K562 (cell line): ENCODE data around the gene RNF41. TPM values are rescaled to one million over a fixed set of nuclear protein-coding genes. Genes with fewer than 3 reads are reported as not detected.

Experiments used
- ATAC-seq: fragments of 200-7000 bp; cut with Tn5 transposase; 3 replicates; pipeline ENCODE4 v1.9.1; 2020; ENCODE audit warnings: moderate library complexity
- BruUV-seq: library from RNA; stranded (reverse); fragments of 400-500 nt; replicated peaks from 2 replicates; lab custom pipeline; 2021; lab: Mats Ljungman, UMichigan
- CTCF ChIA-PET: fragments of 300-600 bp; formaldehyde crosslinking; extraction: SDS; loops from one replicate; lab custom pipeline; 2021; ENCODE audit warnings: low intra/inter-chr PET ratio; lab: Yijun Ruan, JAX
- POLR2A ChIA-PET: fragments of 300-600, 350-650 bp; sonication (Branson Sonifier 250); formaldehyde crosslinking; extraction: SDS; loops from one replicate; lab custom pipeline; 2021; ENCODE audit warnings: antibody characterized with exemption, inconsistent platforms; lab: Yijun Ruan, JAX
- DNase-seq, 4 experiments: peaks; one replicate each; pipeline versions ENCODE4 v3.0.0 to v3.0.0-alpha.2; 2011 to 2018; ENCODE audit warnings: low spot score in 3 of 4, mixed read lengths in 3 of 4; ENCODE audit errors: extremely low read depth in 1 of 4
- FAIRE-seq: peaks from 2 replicates; lab custom pipeline; 2011; peaks lifted over from hg19 to GRCh38; lab: Jason Lieb, UNC
- H2AFZ ChIP-seq: 2 replicates; pipeline ENCODE4 v1.6.0; 2011; ENCODE audit warnings: low read depth, low read length, control low read depth, inconsistent platforms
- H3K27ac ChIP-seq: fragments of 200-600 bp; 3 replicates; pipeline ENCODE4 v1.8.0; 2011; ENCODE audit warnings: low read depth, mild to moderate bottlenecking, control low read depth, inconsistent platforms, low read length, moderate library complexity, mixed read lengths; ENCODE audit errors: extremely low read depth
- H3K27me3 ChIP-seq, 2 experiments: fragments of 300-600 bp in 1 of 2; 2 replicates in 1 of 2; 3 replicates in 1 of 2; pipeline versions ENCODE4 v1.6.0 to v1.8.0; 2011; ENCODE audit warnings: inconsistent platforms in 2 of 2, low read length in 2 of 2, mild to moderate bottlenecking in 1 of 2, mixed read lengths in 1 of 2, moderate library complexity in 1 of 2; ENCODE audit not compliant: control insufficient read depth in 2 of 2, insufficient read depth in 2 of 2
- H3K36me3 ChIP-seq: fragments of 300-600 bp; 3 replicates; pipeline ENCODE4 v1.8.0; 2011; ENCODE audit warnings: mild to moderate bottlenecking, low read length, inconsistent platforms; ENCODE audit not compliant: control insufficient read depth, insufficient read depth
- H3K4me1 ChIP-seq, 2 experiments: fragments of 200-600 bp in 1 of 2; replicated peaks in 1 of 2; 2 replicates in 1 of 2; 3 replicates in 1 of 2; pipeline versions ENCODE4 v1.5.1 to v1.8.0; 2011; ENCODE audit warnings: inconsistent platforms in 2 of 2, low read length in 2 of 2, mild to moderate bottlenecking in 1 of 2, mixed read lengths in 1 of 2, moderate library complexity in 1 of 2; ENCODE audit not compliant: control insufficient read depth in 2 of 2, insufficient read depth in 2 of 2
- H3K4me2 ChIP-seq: 2 replicates; pipeline ENCODE4 v1.6.1; 2011; ENCODE audit warnings: low read length, control low read depth, inconsistent platforms, mixed read lengths; ENCODE audit not compliant: insufficient read depth
- H3K4me3 ChIP-seq: fragments of 200-600 bp; sonication (generic), shearing (Covaris generic); 2 replicates; pipeline ENCODE4 v1.5.1; 2016; ENCODE audit warnings: control low read depth, inconsistent platforms
- H3K79me2 ChIP-seq: fragments of 200-600 bp; 3 replicates; pipeline ENCODE4 v1.8.0; 2011; ENCODE audit warnings: low read length, inconsistent platforms; ENCODE audit not compliant: control insufficient read depth, insufficient read depth
- H3K9ac ChIP-seq, 2 experiments: 2 replicates each; pipeline versions ENCODE4 v1.6.0 to v1.6.1; 2011; ENCODE audit warnings: low read depth in 2 of 2, low read length in 2 of 2, control low read depth in 1 of 2, inconsistent platforms in 1 of 2, mild to moderate bottlenecking in 1 of 2, mixed read lengths in 1 of 2; ENCODE audit not compliant: insufficient read depth in 1 of 2
- H3K9me1 ChIP-seq: one replicate; pipeline ENCODE4 v1.6.0; 2011; ENCODE audit warnings: inconsistent platforms, mild to moderate bottlenecking, low read length, moderate library complexity; ENCODE audit not compliant: control insufficient read depth, insufficient read depth
- H3K9me3 ChIP-seq: replicated peaks from 2 replicates; pipeline ENCODE4 v1.5.1; 2011; ENCODE audit warnings: low read depth, low read length, inconsistent platforms; ENCODE audit not compliant: control insufficient read depth, insufficient read depth
- H4K20me1 ChIP-seq: replicated peaks from 2 replicates; pipeline ENCODE4 v1.6.1; 2011; ENCODE audit warnings: low read length, inconsistent platforms, mixed read lengths; ENCODE audit not compliant: control insufficient read depth, insufficient read depth
- CC2D1A ChIP-seq: fragments of 450-650 bp; IDR thresholded peaks from 2 replicates; pipeline ENCODE4 v1.6.1; 2017; ENCODE audit warnings: mild to moderate bottlenecking
- COPS2 ChIP-seq: fragments of 450-650 bp; conservative IDR thresholded peaks from 2 replicates; pipeline ENCODE4 v1.6.1; 2016; ENCODE audit warnings: mild to moderate bottlenecking, moderate library complexity
- ELK1 ChIP-seq: sonication (generic); formaldehyde crosslinking; IDR thresholded peaks from 2 replicates; pipeline ENCODE4 v1.8.1; 2022; ENCODE audit warnings: missing genetic modification reagents
- ERF ChIP-seq: fragments of 450-650 bp; formaldehyde crosslinking; IDR thresholded peaks from 2 replicates; pipeline ENCODE4 v1.4.0; 2020; ENCODE audit warnings: mild to moderate bottlenecking, mixed read lengths
- PPARD ChIP-seq: fragments of 250-450 bp; sonication (Bioruptor Pico); IDR thresholded peaks from 2 replicates; pipeline ENCODE4 v1.8.0; 2022; ENCODE audit warnings: inconsistent platforms, mild to moderate bottlenecking, moderate library complexity
- RAD51 ChIP-seq: fragments of 450-650 bp; IDR thresholded peaks from 2 replicates; pipeline ENCODE4 v1.7.1; 2016; ENCODE audit warnings: low read depth, mild to moderate bottlenecking, borderline replicate concordance
- SIX5 ChIP-seq, 2 experiments: IDR thresholded peaks; 2 replicates each; pipeline ENCODE4 v1.6.1; 2011; ENCODE audit warnings: low read length in 2 of 2, borderline replicate concordance in 1 of 2, low read depth in 1 of 2, mild to moderate bottlenecking in 1 of 2, moderate library complexity in 1 of 2; ENCODE audit not compliant: insufficient read depth in 1 of 2
- TARDBP ChIP-seq: fragments of 450-650 bp; IDR thresholded peaks from 2 replicates; pipeline ENCODE4 v1.6.1; 2016
- ZZZ3 ChIP-seq: fragments of 450-650 bp; IDR thresholded peaks from 2 replicates; pipeline ENCODE4 v1.6.1; 2016; ENCODE audit warnings: antibody characterized with exemption, mild to moderate bottlenecking, moderate library complexity
- WGBS: fragments of 100-300 bp; shearing (Covaris generic); methylation state at CpG from one replicate; pipeline ENCODE4 v1.1.6; 2016; ENCODE audit warnings: low coverage, mixed read lengths; ENCODE audit not compliant: insufficient coverage; ENCODE audit errors: missing lambda C conversion rate; 5-methylcytosine and 5-hydroxymethylcytosine counted together
- in situ Hi-C: fragments of 300-500 bp; cut with MboI; formaldehyde crosslinking; loops from 4 replicates; pipeline ENCODE4 v1.15.0; 2018; ENCODE audit warnings: inconsistent platforms, mixed read lengths
- intact Hi-C: fragments of 100-400 bp; cut with micrococcal nuclease; formaldehyde crosslinking; loops from 2 replicates; pipeline ENCODE4 v1.14.2; 2022
- polyA plus RNA-seq, 8 experiments: library from polyadenylated mRNA; depleted of rRNA in 4 of 8; stranded (reverse) in 5 of 8; unstranded in 3 of 8; fragments of >200 nt; fragmentation: Nextera tagmentation in 2 of 8; fragmentation: Illumina TruSeq in 1 of 8; extraction: Ambion mirVana in 2 of 8; extraction: Trizol in 1 of 8; gene quantifications; 2 replicates each; pipeline versions ENCODE4 v1.2.1 to v1.2.3, GENCODE V29; 2011 to 2014; ENCODE audit warnings: inconsistent platforms in 1 of 8, missing spikeins in 1 of 8
- total RNA-seq, 7 experiments: library from RNA; depleted of rRNA in 6 of 7; stranded (reverse); fragments of >200 nt in 6 of 7; fragmentation: Illumina TruSeq in 2 of 7; extraction: Trizol in 2 of 7; gene quantifications; 2 replicates each; pipeline versions ENCODE4 v1.2.1 to v1.2.3, GENCODE V29; 2011 to 2021; ENCODE audit warnings: low replicate concordance in 1 of 7
- TF ChIP-seq, protein P1 (sequence below): fragments of 450-650 bp; IDR thresholded peaks from 2 replicates; pipeline ENCODE4 v1.7.1; 2018; ENCODE audit warnings: mild to moderate bottlenecking, low read depth; ENCODE audit not compliant: partially characterized antibody
- TF ChIP-seq, protein P2 (sequence below): sonication (generic); formaldehyde crosslinking; IDR thresholded peaks from 2 replicates; pipeline ENCODE4 v1.8.1; 2023; ENCODE audit warnings: mild to moderate bottlenecking, missing genetic modification reagents

Gene RNF41
- total and polyA plus RNA-seq, 9 of the 15 experiments (the other 6 are each of a cell fraction or from before 2014, with no cell fraction given) = 28.2 to 46.8 (median 33.8) TPM

- TF ChIP-seq, protein P1, sequence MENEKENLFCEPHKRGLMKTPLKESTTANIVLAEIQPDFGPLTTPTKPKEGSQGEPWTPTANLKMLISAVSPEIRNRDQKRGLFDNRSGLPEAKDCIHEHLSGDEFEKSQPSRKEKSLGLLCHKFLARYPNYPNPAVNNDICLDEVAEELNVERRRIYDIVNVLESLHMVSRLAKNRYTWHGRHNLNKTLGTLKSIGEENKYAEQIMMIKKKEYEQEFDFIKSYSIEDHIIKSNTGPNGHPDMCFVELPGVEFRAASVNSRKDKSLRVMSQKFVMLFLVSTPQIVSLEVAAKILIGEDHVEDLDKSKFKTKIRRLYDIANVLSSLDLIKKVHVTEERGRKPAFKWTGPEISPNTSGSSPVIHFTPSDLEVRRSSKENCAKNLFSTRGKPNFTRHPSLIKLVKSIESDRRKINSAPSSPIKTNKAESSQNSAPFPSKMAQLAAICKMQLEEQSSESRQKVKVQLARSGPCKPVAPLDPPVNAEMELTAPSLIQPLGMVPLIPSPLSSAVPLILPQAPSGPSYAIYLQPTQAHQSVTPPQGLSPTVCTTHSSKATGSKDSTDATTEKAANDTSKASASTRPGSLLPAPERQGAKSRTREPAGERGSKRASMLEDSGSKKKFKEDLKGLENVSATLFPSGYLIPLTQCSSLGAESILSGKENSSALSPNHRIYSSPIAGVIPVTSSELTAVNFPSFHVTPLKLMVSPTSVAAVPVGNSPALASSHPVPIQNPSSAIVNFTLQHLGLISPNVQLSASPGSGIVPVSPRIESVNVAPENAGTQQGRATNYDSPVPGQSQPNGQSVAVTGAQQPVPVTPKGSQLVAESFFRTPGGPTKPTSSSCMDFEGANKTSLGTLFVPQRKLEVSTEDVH = no peak
- TF ChIP-seq ELK1 (CRISPR knock-in tag) (no peak), SIX5 (IDR thresholded peaks at IDR 0.05; ENCODE audit: borderline replicate concordance in 1 of 2, insufficient read depth in 1 of 2, low read depth in 1 of 2, low read length in 2 of 2) (no peak), CC2D1A (no peak)
Measured at GRCh38 chr12:56198836-56199235, 22.9 kb downstream of the RNF41 start (continued).

GRCh38 chr12:56197921-56198635 is 23.6 kb downstream of the RNF41 start:
- DNase-seq (no peak), FAIRE-seq (no peak), ATAC-seq (no peak)
- peaks cover 0 to 10% of the 10 kb centered on the region in 2 experiments; a peak in 3 of 5 replicates for H3K4me1 ChIP-seq
- intact Hi-C loops (no loop called here), in situ Hi-C loops (no loop called here)
- no peaks in the 10 kb centered on the region for H3K9me3 ChIP-seq
- no peak overlapping the region for H3K9ac ChIP-seq
- H3K4me2 ChIP-seq = no peak overlapping the region
- no peaks in the 10 kb centered on the region for H3K79me2 ChIP-seq
- no peaks in the 10 kb centered on the region for H3K36me3 ChIP-seq
- WGBS = 39% methylated on average over 9 of the region's 9 CpGs
- POLR2A ChIA-PET = interaction anchor here (0.6 to 1.3 kb wide), 4 partner anchors 15 to 224 kb away, joined by 3 read pairs; partner anchors contain the start of genes RAB5B and ZC3H10
- no peaks in the 10 kb centered on the region for H3K27me3 ChIP-seq
- H3K4me3 ChIP-seq = no peak overlapping the region
- no peak overlapping the region for H2AFZ ChIP-seq
- H3K9me1 ChIP-seq = no peaks in the 10 kb centered on the region
- BruUV-seq = no TSS peak
- no peak overlapping the region for H3K27ac ChIP-seq
- CTCF ChIA-PET = no interaction called here
- no peaks in the 10 kb centered on the region for H4K20me1 ChIP-seq
- no peak for TF ChIP-seq ZZZ3
- TF ChIP-seq PPARD (CRISPR knock-in tag) = no peak
- no peak for TF ChIP-seq COPS2
- TF ChIP-seq, protein P2, sequence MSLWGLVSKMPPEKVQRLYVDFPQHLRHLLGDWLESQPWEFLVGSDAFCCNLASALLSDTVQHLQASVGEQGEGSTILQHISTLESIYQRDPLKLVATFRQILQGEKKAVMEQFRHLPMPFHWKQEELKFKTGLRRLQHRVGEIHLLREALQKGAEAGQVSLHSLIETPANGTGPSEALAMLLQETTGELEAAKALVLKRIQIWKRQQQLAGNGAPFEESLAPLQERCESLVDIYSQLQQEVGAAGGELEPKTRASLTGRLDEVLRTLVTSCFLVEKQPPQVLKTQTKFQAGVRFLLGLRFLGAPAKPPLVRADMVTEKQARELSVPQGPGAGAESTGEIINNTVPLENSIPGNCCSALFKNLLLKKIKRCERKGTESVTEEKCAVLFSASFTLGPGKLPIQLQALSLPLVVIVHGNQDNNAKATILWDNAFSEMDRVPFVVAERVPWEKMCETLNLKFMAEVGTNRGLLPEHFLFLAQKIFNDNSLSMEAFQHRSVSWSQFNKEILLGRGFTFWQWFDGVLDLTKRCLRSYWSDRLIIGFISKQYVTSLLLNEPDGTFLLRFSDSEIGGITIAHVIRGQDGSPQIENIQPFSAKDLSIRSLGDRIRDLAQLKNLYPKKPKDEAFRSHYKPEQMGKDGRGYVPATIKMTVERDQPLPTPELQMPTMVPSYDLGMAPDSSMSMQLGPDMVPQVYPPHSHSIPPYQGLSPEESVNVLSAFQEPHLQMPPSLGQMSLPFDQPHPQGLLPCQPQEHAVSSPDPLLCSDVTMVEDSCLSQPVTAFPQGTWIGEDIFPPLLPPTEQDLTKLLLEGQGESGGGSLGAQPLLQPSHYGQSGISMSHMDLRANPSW (CRISPR knock-in tag) = no peak
- TF ChIP-seq ERF (CRISPR knock-in tag) = no peak
- no peak for TF ChIP-seq TARDBP
- TF ChIP-seq RAD51 = no peak
